Activated naive CD8-positive, alpha-beta T cell treated with anti-CD3 and anti-CD28 coated beads, Interleukin-2, amount 50 U/mL, for 24 hours (primary cell): ENCODE measurements around the gene CKS1B.
"Not testable (repeated sequence)": the region's sequence is repeated elsewhere in the genome, so short reads cannot be mapped to it uniquely, and the experiment has no call there.

Source experiments
- ATAC-seq: fragments of 150-1000 bp; cut with Tn5 transposase; one replicate; pipeline ENCODE4 v1.10.0; 2021
- DNase-seq: peaks from one replicate; pipeline ENCODE4 v3.0.0; 2021
- H3K27ac Mint-ChIP-seq: one replicate; pipeline ENCODE4 v1.8.0; 2021; ENCODE audit warnings: mild to moderate bottlenecking, mixed read lengths
- H3K27me3 Mint-ChIP-seq: one replicate; pipeline ENCODE4 v1.8.0; 2021; ENCODE audit warnings: mixed read lengths
- H3K36me3 Mint-ChIP-seq: one replicate; pipeline ENCODE4 v1.8.0; 2021; ENCODE audit warnings: low read depth, mixed read lengths
- H3K4me1 Mint-ChIP-seq: one replicate; pipeline ENCODE4 v1.8.0; 2021; ENCODE audit warnings: mixed read lengths
- H3K4me3 Mint-ChIP-seq: one replicate; pipeline ENCODE4 v1.8.0; 2021; ENCODE audit warnings: mild to moderate bottlenecking, moderate library complexity, mixed read lengths
- H3K9me3 Mint-ChIP-seq: one replicate; pipeline ENCODE4 v1.8.0; 2021; ENCODE audit warnings: mixed read lengths

The CKS1B gene

DNA sequence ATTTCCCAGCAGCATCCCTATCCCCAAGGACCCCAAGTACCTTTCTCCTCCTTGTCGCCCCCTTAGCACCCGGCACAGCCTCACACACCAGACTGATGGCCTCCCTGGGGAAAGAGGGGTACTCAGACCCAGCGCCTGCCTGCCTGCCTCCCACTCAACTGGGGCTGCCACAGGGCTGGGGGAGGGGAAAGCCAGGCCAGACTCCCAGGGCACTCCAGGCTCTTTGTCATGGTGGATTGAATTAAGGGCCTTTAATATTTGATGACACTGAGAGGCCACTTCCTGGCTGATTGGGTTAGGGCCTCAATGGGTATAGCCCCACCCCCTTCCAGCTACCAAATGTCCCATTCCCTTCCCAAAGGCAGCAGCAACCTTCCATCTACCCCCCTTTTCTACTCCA is 5.8 kb upstream of the CKS1B start:
- peaks cover 32% of the 10 kb centered on the region for H3K4me1 Mint-ChIP-seq
- no peaks in the 10 kb centered on the region for H3K9me3 Mint-ChIP-seq
- H3K27me3 Mint-ChIP-seq = no peaks in the 10 kb centered on the region
- H3K36me3 Mint-ChIP-seq = peaks cover 11% of the 10 kb centered on the region
- ATAC-seq (no peak), DNase-seq (no peak)
- peak overlapping the region; percentile 19 for H3K27ac Mint-ChIP-seq
- H3K4me3 Mint-ChIP-seq = no peak overlapping the region

DNA sequence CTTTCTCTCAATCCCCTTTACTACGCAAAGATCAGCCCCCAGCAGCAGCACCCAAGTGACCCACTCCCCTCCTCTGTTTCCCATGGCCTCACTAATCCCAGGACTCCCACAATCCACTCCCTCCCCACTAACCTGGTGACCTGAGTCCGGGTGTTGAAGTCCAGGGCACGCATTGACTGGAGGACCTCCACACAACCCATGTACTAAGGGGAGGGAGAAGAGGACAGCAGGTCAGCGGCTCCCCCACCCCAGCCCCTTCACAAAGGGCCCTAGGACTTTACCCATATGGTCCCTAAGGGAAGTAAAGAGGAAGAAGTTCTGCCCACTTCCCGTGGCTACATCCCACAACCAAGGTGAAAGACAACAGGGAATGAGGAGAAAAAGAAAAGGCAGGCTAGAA is 5.2 kb upstream of the CKS1B start:
- DNase-seq = no peak
- Mint-ChIP-seq H3K27me3 (no peaks in the 10 kb centered on the region), H3K36me3 (peaks cover 8% of the 10 kb centered on the region), H3K27ac (peak overlapping the region; percentile 19), H3K4me1 (peaks cover 29% of the 10 kb centered on the region), H3K4me3 (no peak overlapping the region), H3K9me3 (no peaks in the 10 kb centered on the region)
- ATAC-seq = no peak

DNA sequence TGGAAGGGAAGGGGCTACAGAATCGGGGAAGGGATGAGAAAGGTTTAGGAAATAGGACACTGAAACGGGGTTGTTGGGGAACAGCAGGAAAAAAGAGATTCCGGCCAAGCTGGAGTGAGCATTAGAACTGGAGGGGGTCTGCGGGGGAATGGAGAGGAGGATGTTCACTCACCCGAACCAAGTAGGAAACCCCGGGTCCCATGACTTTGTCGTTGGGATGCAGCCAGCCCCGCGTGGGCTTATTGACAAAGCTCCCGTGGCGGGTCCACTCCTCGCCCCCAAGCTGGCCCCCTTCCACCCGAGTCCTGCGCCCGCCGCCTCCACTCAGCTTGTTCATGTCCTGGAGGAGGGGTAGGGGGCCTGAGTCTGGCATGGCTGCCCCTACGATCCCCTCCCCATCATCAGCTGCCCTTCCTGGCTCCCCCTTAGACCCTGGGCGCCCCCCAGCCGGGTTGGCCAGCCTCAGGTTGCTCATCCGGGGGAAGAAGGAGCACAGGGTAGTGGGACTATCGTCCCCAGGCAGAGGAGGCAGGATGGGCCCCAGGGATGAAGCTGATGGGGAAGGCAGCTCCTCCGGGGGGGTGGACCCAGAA is 4.5 kb upstream of the CKS1B start:
- no peak overlapping the region for H3K4me3 Mint-ChIP-seq
- peaks cover 29% of the 10 kb centered on the region for H3K4me1 Mint-ChIP-seq
- DNase-seq (no peak), ATAC-seq (no peak)
- peaks cover 8% of the 10 kb centered on the region for H3K36me3 Mint-ChIP-seq
- H3K27ac Mint-ChIP-seq = peak overlapping the region; percentile 43
- H3K27me3 Mint-ChIP-seq = no peaks in the 10 kb centered on the region
- H3K9me3 Mint-ChIP-seq = no peaks in the 10 kb centered on the region

DNA sequence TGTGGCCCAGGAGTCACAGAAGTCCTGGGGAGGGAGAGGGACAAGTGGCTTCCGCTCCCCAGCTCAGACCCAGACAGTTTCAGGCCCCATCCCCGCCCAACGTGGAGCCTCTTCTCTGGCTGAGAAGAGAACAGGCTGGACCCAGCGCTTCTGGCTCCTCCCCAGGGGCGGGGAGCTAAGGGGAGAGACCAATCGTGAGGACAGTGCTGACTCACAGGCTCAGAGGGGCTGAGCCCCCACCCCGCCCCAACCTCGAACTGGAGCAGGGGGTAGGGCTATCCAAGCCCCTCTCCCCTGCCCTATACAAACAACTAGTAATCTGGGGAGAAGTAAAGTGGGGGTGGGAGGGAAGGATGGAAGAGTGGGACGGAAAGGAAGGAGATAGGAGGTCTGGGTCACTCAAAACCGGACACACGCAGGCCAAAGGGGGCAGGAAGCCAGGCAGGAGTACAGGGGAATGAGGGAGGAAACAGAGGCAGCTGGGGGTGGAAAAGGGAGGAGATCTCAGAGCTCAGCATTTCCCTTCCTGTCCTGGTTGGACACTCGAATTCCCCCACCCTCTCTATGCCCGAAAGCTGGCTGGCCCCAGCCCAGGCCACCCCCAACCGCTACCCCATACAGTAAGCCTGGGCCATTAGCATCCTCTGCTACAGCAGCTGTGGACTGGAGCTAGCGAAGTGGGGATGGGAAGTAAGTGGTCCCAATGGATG is 3.7 kb upstream of the CKS1B start, which contains the start of gene SHC1:
TSS of gene SHC1 (minus strand) at position 117 of the 710 bp plus-strand sequence. CDS start 221 bp downstream, outside the sequence.
- peaks cover 29% of the 10 kb centered on the region for H3K4me1 Mint-ChIP-seq

DNA sequence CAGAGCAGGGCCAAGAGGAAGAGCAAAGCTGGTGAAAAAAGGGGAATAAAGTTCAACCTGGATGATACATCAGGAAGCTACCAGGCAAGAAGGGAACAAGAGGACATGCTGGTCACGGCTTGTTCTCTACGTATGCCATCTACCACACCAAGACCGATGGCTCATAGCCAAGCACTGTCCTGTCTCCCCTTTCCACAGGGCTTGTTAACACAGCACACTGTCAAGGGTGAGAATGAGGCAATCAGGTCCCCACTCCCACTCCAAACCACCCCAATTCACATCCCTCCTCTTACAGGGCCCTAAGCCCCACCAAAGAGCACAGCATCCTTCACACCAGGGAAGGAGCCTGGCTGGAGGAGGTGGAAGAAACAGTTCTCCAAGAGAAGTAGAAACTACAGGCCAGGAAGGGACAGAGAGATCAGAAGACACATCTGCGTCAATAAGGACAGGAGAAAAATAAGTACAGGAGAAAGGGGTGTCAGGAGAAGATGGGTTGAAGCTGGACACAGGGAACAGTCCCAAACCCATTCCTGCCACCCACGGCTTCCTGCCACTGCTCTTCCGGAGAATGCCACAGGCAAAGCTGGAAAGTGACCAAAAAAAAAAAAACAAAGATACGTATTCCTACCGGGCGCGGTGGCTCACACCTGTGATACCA is 3.0 kb upstream of the CKS1B start:
- Mint-ChIP-seq H3K4me1 (peaks cover 29% of the 10 kb centered on the region), H3K27me3 (no peaks in the 10 kb centered on the region), H3K4me3 (no peak overlapping the region), H3K27ac (peak overlapping the region; percentile 32), H3K36me3 (peaks cover 3% of the 10 kb centered on the region), H3K9me3 (no peaks in the 10 kb centered on the region)
- ATAC-seq = no peak
- no peak for DNase-seq

More for the DNA sequence above, 3.7 kb upstream of the CKS1B start, which contains the start of gene SHC1:
- H3K27ac Mint-ChIP-seq = peak within 1 kb of the TSS; percentile 76
- no peak for ATAC-seq
- peak; percentile 59 for DNase-seq
- H3K36me3 Mint-ChIP-seq = peaks cover 1% of the 10 kb centered on the region
- H3K9me3 Mint-ChIP-seq = no peaks in the 10 kb centered on the region
- no peak within 1 kb of the TSS for H3K4me3 Mint-ChIP-seq
- H3K27me3 Mint-ChIP-seq = no peaks in the 10 kb centered on the region

DNA sequence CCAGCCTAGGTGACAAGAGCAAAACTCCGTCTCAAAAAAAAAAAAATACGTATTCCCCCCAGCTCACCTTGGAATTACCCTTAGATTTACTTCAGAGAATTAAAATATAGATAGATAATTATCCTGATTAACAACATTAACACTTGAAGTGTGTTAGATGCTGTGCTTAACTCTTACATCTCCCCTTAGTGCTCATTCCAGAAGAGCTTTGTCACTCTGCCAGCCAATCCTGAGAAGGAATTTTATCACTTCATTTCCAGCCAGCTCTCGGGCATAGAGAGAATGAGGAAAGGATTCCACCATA is 2.3 kb upstream of the CKS1B start:
- no peak for ATAC-seq
- Mint-ChIP-seq H3K4me1 (peaks cover 30% of the 10 kb centered on the region), H3K4me3 (no peak overlapping the region), H3K27me3 (no peaks in the 10 kb centered on the region), H3K9me3 (no peaks in the 10 kb centered on the region), H3K36me3 (peaks cover 9% of the 10 kb centered on the region), H3K27ac (peak overlapping the region; percentile 60)
- DNase-seq = no peak

DNA sequence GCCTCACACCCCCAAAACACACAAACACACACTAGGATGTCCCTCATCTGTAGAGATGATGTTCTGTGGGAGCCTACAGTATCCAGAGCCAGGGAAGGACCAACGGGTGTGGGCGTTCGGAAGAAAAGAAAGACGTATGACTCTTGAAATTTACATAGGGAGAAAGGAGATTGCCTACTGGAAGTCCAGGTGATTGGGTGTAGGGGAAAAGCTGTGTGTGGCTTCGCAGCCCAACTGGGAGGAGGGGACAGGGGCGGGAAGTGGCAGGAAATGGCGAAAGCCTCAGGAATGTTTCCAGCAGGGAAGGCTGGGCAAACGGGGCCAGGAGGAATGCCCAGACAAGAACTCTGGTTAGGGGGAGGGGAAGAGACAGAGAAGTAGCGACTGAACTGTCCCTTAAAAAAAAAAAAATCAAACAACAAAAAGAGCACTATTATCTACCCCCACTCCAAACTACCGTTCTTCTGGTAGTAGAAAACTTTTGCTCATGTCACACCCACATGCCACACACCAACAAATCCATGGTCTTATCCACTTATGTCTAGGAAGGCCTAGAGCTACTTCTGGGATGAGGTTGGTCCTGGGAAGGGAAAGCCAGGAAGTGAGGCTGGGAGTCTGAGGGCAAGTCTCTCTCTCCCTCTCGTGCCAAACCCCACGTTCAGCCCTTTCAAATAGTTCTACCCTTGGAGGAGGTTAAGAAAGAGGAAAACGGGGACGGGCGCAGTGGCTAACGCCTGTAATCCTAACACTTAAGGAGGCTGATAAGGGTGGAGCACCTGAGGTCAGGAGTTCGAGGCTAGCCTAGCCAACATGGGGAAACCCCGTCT is 1.8 kb upstream of the CKS1B start:
- H3K27me3 Mint-ChIP-seq = no peaks in the 10 kb centered on the region
- H3K4me3 Mint-ChIP-seq = no peak overlapping the region
- peaks cover 9% of the 10 kb centered on the region for H3K36me3 Mint-ChIP-seq
- no peak for ATAC-seq
- peak overlapping the region; percentile 60 for H3K27ac Mint-ChIP-seq
- peaks cover 34% of the 10 kb centered on the region for H3K4me1 Mint-ChIP-seq
- no peak for DNase-seq
- no peaks in the 10 kb centered on the region for H3K9me3 Mint-ChIP-seq

DNA sequence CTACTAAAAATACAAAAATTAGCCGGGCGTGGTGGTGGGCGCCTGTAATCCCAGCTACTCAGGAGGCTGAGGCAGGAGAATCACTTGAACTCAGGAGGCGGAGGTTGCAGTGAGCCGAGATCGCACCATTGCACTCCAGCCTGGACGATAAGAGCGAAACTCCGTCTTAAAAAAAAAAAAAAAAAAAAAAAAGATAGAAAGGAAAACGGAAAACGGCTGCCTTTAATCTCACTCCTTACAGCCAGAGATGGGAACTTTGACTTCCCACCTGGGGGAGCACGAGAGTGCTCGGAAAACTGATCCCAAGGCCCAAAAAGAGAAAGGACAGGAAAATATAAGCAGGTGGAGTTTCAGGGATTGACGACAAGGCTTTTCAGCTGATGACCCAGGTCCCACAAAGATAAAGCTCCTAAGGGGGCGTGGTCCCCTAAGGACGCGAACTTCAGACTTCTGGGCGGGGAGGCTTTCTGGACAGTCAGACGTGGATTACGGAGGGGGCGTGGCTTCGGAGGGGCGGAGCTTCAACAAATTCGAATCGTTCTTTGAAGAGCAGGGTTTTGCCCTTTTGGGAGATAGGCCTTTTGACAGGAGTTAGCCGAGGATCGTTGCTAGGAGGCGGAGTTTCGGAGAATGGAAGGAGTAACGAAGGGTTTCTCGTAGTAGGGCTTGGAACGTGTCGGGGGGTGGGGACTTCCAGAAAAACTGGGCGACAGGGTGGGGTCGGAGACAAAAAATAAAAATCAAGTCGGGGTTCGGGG is 958 bp upstream of the CKS1B start:
- no peak overlapping the region for H3K4me3 Mint-ChIP-seq
- DNase-seq (peak; percentile 97), ATAC-seq (peak; percentile 11)
- peaks cover 36% of the 10 kb centered on the region for H3K4me1 Mint-ChIP-seq
- peaks cover 17% of the 10 kb centered on the region for H3K36me3 Mint-ChIP-seq
- H3K9me3 Mint-ChIP-seq = no peaks in the 10 kb centered on the region
- H3K27ac Mint-ChIP-seq = no peak overlapping the region
- no peaks in the 10 kb centered on the region for H3K27me3 Mint-ChIP-seq

DNA sequence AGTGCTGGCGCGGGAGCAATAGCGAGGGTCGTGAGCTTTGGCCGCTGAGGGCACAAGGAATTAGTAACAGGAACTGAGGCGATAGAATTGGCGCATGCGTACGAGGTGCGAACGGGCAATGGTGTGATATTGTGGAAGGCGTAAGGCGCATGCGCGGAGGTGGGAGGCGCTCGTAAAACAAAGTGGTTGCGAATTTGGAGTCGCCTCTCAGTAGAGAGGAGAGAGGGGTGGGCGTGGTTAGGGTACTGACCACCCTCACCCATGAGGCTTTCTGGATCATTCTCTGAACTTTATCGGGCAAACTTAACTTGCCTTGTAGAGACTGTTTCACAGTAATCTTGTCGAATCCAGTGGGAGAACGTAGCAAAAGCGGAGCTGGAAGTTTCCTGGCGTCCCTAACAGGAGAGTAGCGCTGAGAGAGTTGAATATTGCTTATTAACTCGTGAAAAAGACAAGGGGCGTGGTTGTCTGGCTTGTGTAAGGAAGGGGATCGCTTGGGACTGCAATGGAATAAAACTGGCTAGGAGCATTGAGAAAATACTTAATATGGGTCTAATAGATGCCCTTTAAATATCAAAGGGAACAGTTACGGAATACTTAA is 427 bp downstream of the CKS1B start:
- peak; percentile 64 for ATAC-seq
- H3K4me1 Mint-ChIP-seq = peaks cover 31% of the 10 kb centered on the region
- peak; percentile 95 for DNase-seq

DNA sequence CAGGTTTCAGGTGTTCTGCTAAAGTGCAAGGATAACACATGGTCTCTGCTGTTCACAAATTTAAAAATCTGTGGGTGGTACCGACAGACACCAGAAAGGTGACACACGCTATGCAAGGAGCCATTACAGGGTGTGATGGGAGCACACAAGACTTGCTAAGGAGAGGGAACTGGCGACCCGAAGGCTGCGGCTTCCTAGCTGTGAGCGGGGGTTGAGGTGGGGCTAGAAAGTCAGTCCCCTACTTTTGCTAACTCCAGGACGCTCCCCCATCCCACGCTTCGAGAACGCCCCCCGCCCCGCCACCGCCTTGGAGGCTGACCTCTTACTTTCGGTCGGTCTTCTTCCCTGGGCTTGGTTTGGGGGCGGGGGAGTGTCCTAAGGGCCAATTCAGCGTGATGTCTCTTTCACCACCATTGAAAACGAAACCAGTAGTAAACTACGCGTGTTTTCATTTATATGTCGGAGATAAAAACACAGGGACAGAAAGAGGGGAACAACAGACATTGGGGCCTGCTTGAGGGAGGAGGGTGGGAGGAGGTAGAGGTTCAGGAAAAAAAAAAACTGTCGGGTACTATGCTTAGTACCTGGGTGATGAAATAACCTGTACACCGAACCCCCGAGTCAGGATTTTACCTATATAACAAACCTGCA is 1.1 kb downstream of the CKS1B start:
- no peaks in the 10 kb centered on the region for H3K9me3 Mint-ChIP-seq
- no peaks in the 10 kb centered on the region for H3K27me3 Mint-ChIP-seq
- no peak overlapping the region for H3K4me3 Mint-ChIP-seq
- H3K36me3 Mint-ChIP-seq = peaks cover 26% of the 10 kb centered on the region
- no peak overlapping the region for H3K27ac Mint-ChIP-seq
- DNase-seq (peak; percentile 74), ATAC-seq (peak; percentile 26)
- peaks cover 31% of the 10 kb centered on the region for H3K4me1 Mint-ChIP-seq

More for the DNA sequence above, 427 bp downstream of the CKS1B start:
- H3K27me3 Mint-ChIP-seq = no peaks in the 10 kb centered on the region
- H3K4me3 Mint-ChIP-seq = no peak overlapping the region
- no peak overlapping the region for H3K27ac Mint-ChIP-seq
- H3K36me3 Mint-ChIP-seq = peaks cover 26% of the 10 kb centered on the region
- no peaks in the 10 kb centered on the region for H3K9me3 Mint-ChIP-seq

DNA sequence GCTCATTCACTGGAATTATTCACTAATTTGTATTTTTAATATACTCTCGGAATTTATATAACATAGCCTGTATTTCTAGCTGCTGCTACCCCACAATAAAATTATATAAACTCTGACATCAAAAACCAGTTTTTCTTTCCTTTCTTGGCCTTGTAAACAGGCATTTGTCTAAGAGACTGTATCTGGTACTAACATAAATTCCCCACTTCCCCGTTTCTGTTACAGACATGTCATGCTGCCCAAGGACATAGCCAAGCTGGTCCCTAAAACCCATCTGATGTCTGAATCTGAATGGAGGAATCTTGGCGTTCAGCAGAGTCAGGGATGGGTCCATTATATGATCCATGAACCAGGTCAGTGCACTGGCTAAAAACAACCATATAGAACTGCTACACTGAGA is 3.3 kb downstream of the CKS1B start:
- not testable (repeated sequence) for DNase-seq, H3K4me3 Mint-ChIP-seq, ATAC-seq, H3K27ac Mint-ChIP-seq, H3K27me3 Mint-ChIP-seq, H3K9me3 Mint-ChIP-seq
- Mint-ChIP-seq H3K4me1 (peaks cover 15% of the 10 kb centered on the region), H3K36me3 (peaks cover 36% of the 10 kb centered on the region)

DNA sequence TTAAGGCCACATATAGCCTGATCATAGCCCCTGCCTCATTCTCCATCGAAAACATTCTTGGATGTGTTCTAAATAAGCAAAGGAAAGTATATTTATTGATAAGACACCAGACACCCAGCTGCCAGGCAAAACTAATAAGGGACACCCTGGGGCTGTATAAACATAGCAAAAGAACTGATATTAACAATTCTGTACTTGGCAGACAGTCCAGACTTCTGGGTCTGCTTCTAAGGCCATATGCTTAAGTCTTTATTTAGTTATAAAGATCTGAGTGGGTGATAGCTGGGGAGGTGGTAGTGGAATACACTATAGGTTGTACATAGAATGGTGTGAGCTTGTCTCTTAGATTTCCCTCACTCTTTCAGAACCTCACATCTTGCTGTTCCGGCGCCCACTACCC is 3.9 kb downstream of the CKS1B start:
- Mint-ChIP-seq H3K4me3 (no peak overlapping the region), H3K9me3 (no peaks in the 10 kb centered on the region), H3K27ac (no peak overlapping the region), H3K4me1 (peaks cover 11% of the 10 kb centered on the region), H3K27me3 (no peaks in the 10 kb centered on the region), H3K36me3 (peaks cover 36% of the 10 kb centered on the region)
- DNase-seq = no peak
- no peak for ATAC-seq

DNA sequence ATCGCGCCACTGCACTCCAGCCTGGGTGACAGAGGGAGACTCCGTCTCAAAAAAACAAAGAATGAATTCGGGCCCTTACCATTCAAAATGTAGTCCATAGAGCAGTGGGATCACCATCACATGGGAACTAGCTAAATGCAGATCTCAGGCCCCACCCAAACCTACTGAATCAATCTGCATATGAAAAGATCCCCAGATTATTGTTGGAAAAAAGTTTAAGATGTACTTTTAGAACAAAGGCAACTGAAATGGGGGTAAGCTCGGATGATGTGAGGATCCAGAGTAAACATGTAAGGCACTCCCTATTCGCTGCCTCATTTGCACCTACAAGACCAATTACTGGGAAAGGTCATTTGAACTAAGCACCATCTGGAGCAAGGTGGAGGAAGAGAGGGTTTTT is 7.9 kb downstream of the CKS1B start:
- Mint-ChIP-seq H3K27me3 (no peaks in the 10 kb centered on the region), H3K9me3 (no peaks in the 10 kb centered on the region), H3K36me3 (peaks cover 33% of the 10 kb centered on the region), H3K4me1 (peaks cover 23% of the 10 kb centered on the region), H3K27ac (no peak overlapping the region), H3K4me3 (no peak overlapping the region)
- DNase-seq (no peak), ATAC-seq (no peak)
